WTC11 (cell line): ENCODE results near the gene RPTN. TPM values are rescaled to one million over a fixed set of nuclear protein-coding genes. Genes with fewer than 3 reads are reported as not detected.
A peak's percentile ranks its signal among the peaks of the same experiment; 100 is the strongest.

Experiments used
- CBFB ChIP-seq: sonication (generic); formaldehyde crosslinking; IDR thresholded peaks from 2 replicates; pipeline ENCODE4 v1.8.1; 2022; ENCODE audit warnings: mild to moderate bottlenecking, low read depth, missing genetic modification reagents
- ELF4 ChIP-seq: sonication (generic); formaldehyde crosslinking; IDR thresholded peaks from 2 replicates; pipeline ENCODE4 v1.8.1; 2022; ENCODE audit warnings: low read depth, mild to moderate bottlenecking, moderate library complexity, missing genetic modification reagents
- ESRRA ChIP-seq: sonication (generic); formaldehyde crosslinking; IDR thresholded peaks from 2 replicates; pipeline ENCODE4 v1.8.1; 2022; ENCODE audit warnings: mild to moderate bottlenecking, missing genetic modification reagents, borderline replicate concordance
- ETV6 ChIP-seq: sonication (generic); formaldehyde crosslinking; IDR thresholded peaks from 2 replicates; pipeline ENCODE4 v1.8.1; 2022; ENCODE audit warnings: mild to moderate bottlenecking, missing genetic modification reagents
- IRF2 ChIP-seq: sonication (generic); formaldehyde crosslinking; IDR thresholded peaks from 2 replicates; pipeline ENCODE4 v1.8.0; 2022; ENCODE audit warnings: low read depth, missing genetic modification reagents, borderline replicate concordance
- MYBL2 ChIP-seq: sonication (generic); formaldehyde crosslinking; IDR thresholded peaks from 2 replicates; pipeline ENCODE4 v1.8.1; 2023; ENCODE audit warnings: mild to moderate bottlenecking, moderate library complexity, missing genetic modification reagents
- NFATC4 ChIP-seq: fragments of 250-450 bp; sonication (Bioruptor Pico); IDR thresholded peaks from 2 replicates; pipeline ENCODE4 v1.9.0; 2021; ENCODE audit warnings: mild to moderate bottlenecking
- RELA ChIP-seq: sonication (generic); formaldehyde crosslinking; IDR thresholded peaks from 2 replicates; pipeline ENCODE4 v1.8.1; 2022; ENCODE audit warnings: missing genetic modification reagents, mild to moderate bottlenecking, borderline replicate concordance
- SP1 ChIP-seq: sonication (generic); formaldehyde crosslinking; conservative IDR thresholded peaks from 2 replicates; pipeline ENCODE4 v1.8.1; 2022; ENCODE audit warnings: missing genetic modification reagents
- ZNF121 ChIP-seq: sonication (generic); formaldehyde crosslinking; IDR thresholded peaks from 2 replicates; pipeline ENCODE4 v1.8.0; 2023; ENCODE audit warnings: missing genetic modification reagents
- ZNF423 ChIP-seq: fragments of 250-450 bp; sonication (Bioruptor Pico); IDR thresholded peaks from 2 replicates; pipeline ENCODE4 v2.1.2; 2022; ENCODE audit warnings: mild to moderate bottlenecking, moderate library complexity
- total RNA-seq: library from RNA; stranded (reverse); gene quantifications from 3 replicates; pipeline ENCODE4 v1.2.3, GENCODE V29; 2021
- TF ChIP-seq, protein P1 (sequence below): fragments of 250-450 bp; sonication (Bioruptor Pico); IDR thresholded peaks from 2 replicates; pipeline ENCODE4 v1.9.0; 2021; ENCODE audit warnings: mild to moderate bottlenecking
- TF ChIP-seq, protein P2 (sequence below): sonication (generic); formaldehyde crosslinking; IDR thresholded peaks from 2 replicates; pipeline ENCODE4 v1.8.1; 2022; ENCODE audit warnings: mild to moderate bottlenecking, missing genetic modification reagents, moderate library complexity, borderline replicate concordance
- TF ChIP-seq, protein P3 (sequence below): sonication (generic); formaldehyde crosslinking; IDR thresholded peaks from 2 replicates; pipeline ENCODE4 v1.8.0; 2023; ENCODE audit warnings: missing genetic modification reagents
- TF ChIP-seq, protein P4 (sequence below): sonication (generic); formaldehyde crosslinking; IDR thresholded peaks from 2 replicates; pipeline ENCODE4 v1.8.0; 2022; ENCODE audit warnings: missing genetic modification reagents
- TF ChIP-seq, protein P5 (sequence below): sonication (generic); formaldehyde crosslinking; IDR thresholded peaks from 2 replicates; pipeline ENCODE4 v1.8.1; 2023; ENCODE audit warnings: mild to moderate bottlenecking, missing genetic modification reagents, borderline replicate concordance
- TF ChIP-seq, protein P6 (sequence below): fragments of 250-450 bp; sonication (Bioruptor Pico); IDR thresholded peaks from 2 replicates; pipeline ENCODE4 v1.8.0; 2021; ENCODE audit warnings: mild to moderate bottlenecking
- TF ChIP-seq, protein P7 (sequence below): sonication (generic); formaldehyde crosslinking; IDR thresholded peaks from 2 replicates; pipeline ENCODE4 v1.8.0; 2023; ENCODE audit warnings: mild to moderate bottlenecking, missing genetic modification reagents
- TF ChIP-seq, protein P8 (sequence below): fragments of 250-450 bp; sonication (Bioruptor Pico); IDR thresholded peaks from 2 replicates; pipeline ENCODE4 v2.1.2; 2022; ENCODE audit warnings: mild to moderate bottlenecking, moderate library complexity
- TF ChIP-seq, protein P9 (sequence below): fragments of 250-450 bp; sonication (Bioruptor Pico); IDR thresholded peaks from 2 replicates; pipeline ENCODE4 v1.9.0; 2021; ENCODE audit warnings: moderate library complexity, mild to moderate bottlenecking, inconsistent platforms, borderline replicate concordance

Gene RPTN
- total RNA-seq, 1 experiment from 2014 or later, result not detected

DNA sequence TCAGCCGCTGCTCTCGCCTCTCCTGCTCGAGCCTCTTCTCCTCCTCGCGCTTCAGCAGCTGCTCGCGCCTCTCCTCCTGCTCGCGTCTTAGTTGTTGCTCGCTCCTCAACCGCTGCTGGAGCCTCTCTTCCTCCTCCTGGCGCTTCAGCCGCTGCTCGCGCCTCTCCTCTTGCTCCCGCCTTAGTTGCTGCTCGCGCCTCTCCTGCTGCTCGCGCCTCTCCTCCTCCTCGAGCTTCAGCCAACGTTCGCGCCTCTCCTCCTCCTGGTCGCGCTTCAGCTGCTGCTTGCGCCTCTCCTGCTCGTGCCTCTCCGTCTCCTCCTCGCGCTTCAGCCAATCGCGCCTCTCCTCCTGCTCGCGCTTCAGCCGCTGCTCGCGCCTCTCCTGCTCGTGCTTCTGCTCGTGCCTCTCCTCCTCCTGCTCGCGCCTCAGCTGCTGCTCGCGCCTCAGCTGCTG lies 47.5 kb downstream of the RPTN start (continued):
- TF ChIP-seq, protein P1, sequence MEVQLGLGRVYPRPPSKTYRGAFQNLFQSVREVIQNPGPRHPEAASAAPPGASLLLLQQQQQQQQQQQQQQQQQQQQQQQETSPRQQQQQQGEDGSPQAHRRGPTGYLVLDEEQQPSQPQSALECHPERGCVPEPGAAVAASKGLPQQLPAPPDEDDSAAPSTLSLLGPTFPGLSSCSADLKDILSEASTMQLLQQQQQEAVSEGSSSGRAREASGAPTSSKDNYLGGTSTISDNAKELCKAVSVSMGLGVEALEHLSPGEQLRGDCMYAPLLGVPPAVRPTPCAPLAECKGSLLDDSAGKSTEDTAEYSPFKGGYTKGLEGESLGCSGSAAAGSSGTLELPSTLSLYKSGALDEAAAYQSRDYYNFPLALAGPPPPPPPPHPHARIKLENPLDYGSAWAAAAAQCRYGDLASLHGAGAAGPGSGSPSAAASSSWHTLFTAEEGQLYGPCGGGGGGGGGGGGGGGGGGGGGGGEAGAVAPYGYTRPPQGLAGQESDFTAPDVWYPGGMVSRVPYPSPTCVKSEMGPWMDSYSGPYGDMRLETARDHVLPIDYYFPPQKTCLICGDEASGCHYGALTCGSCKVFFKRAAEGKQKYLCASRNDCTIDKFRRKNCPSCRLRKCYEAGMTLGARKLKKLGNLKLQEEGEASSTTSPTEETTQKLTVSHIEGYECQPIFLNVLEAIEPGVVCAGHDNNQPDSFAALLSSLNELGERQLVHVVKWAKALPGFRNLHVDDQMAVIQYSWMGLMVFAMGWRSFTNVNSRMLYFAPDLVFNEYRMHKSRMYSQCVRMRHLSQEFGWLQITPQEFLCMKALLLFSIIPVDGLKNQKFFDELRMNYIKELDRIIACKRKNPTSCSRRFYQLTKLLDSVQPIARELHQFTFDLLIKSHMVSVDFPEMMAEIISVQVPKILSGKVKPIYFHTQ (CRISPR knock-in tag), result no peak
- TF ChIP-seq ZNF423 (CRISPR knock-in tag), result no peak
- TF ChIP-seq ELF4 (CRISPR knock-in tag), result peak; percentile 88; the same call in 1 of the 2 replicates
- TF ChIP-seq, protein P2, sequence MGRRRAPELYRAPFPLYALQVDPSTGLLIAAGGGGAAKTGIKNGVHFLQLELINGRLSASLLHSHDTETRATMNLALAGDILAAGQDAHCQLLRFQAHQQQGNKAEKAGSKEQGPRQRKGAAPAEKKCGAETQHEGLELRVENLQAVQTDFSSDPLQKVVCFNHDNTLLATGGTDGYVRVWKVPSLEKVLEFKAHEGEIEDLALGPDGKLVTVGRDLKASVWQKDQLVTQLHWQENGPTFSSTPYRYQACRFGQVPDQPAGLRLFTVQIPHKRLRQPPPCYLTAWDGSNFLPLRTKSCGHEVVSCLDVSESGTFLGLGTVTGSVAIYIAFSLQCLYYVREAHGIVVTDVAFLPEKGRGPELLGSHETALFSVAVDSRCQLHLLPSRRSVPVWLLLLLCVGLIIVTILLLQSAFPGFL (CRISPR knock-in tag), result no peak; the same call in 1 of the 2 replicates
- TF ChIP-seq NFATC4 (CRISPR knock-in tag), result no peak
- TF ChIP-seq CBFB (CRISPR knock-in tag), result no peak
- TF ChIP-seq, protein P3, sequence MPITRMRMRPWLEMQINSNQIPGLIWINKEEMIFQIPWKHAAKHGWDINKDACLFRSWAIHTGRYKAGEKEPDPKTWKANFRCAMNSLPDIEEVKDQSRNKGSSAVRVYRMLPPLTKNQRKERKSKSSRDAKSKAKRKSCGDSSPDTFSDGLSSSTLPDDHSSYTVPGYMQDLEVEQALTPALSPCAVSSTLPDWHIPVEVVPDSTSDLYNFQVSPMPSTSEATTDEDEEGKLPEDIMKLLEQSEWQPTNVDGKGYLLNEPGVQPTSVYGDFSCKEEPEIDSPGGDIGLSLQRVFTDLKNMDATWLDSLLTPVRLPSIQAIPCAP (CRISPR knock-in tag), result peak; percentile 92
- peak; percentile 44; the same call in 1 of the 2 replicates for TF ChIP-seq ZNF121 (CRISPR knock-in tag)
- peak; percentile 96 for TF ChIP-seq ETV6 (CRISPR knock-in tag)
- TF ChIP-seq, protein P4, sequence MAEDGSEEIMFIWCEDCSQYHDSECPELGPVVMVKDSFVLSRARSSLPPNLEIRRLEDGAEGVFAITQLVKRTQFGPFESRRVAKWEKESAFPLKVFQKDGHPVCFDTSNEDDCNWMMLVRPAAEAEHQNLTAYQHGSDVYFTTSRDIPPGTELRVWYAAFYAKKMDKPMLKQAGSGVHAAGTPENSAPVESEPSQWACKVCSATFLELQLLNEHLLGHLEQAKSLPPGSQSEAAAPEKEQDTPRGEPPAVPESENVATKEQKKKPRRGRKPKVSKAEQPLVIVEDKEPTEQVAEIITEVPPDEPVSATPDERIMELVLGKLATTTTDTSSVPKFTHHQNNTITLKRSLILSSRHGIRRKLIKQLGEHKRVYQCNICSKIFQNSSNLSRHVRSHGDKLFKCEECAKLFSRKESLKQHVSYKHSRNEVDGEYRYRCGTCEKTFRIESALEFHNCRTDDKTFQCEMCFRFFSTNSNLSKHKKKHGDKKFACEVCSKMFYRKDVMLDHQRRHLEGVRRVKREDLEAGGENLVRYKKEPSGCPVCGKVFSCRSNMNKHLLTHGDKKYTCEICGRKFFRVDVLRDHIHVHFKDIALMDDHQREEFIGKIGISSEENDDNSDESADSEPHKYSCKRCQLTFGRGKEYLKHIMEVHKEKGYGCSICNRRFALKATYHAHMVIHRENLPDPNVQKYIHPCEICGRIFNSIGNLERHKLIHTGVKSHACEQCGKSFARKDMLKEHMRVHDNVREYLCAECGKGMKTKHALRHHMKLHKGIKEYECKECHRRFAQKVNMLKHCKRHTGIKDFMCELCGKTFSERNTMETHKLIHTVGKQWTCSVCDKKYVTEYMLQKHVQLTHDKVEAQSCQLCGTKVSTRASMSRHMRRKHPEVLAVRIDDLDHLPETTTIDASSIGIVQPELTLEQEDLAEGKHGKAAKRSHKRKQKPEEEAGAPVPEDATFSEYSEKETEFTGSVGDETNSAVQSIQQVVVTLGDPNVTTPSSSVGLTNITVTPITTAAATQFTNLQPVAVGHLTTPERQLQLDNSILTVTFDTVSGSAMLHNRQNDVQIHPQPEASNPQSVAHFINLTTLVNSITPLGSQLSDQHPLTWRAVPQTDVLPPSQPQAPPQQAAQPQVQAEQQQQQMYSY, result peak; percentile 48; the same call in 1 of the 2 replicates
- TF ChIP-seq, protein P5, sequence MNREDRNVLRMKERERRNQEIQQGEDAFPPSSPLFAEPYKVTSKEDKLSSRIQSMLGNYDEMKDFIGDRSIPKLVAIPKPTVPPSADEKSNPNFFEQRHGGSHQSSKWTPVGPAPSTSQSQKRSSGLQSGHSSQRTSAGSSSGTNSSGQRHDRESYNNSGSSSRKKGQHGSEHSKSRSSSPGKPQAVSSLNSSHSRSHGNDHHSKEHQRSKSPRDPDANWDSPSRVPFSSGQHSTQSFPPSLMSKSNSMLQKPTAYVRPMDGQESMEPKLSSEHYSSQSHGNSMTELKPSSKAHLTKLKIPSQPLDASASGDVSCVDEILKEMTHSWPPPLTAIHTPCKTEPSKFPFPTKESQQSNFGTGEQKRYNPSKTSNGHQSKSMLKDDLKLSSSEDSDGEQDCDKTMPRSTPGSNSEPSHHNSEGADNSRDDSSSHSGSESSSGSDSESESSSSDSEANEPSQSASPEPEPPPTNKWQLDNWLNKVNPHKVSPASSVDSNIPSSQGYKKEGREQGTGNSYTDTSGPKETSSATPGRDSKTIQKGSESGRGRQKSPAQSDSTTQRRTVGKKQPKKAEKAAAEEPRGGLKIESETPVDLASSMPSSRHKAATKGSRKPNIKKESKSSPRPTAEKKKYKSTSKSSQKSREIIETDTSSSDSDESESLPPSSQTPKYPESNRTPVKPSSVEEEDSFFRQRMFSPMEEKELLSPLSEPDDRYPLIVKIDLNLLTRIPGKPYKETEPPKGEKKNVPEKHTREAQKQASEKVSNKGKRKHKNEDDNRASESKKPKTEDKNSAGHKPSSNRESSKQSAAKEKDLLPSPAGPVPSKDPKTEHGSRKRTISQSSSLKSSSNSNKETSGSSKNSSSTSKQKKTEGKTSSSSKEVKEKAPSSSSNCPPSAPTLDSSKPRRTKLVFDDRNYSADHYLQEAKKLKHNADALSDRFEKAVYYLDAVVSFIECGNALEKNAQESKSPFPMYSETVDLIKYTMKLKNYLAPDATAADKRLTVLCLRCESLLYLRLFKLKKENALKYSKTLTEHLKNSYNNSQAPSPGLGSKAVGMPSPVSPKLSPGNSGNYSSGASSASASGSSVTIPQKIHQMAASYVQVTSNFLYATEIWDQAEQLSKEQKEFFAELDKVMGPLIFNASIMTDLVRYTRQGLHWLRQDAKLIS (CRISPR knock-in tag), result no peak
- TF ChIP-seq, protein P6, sequence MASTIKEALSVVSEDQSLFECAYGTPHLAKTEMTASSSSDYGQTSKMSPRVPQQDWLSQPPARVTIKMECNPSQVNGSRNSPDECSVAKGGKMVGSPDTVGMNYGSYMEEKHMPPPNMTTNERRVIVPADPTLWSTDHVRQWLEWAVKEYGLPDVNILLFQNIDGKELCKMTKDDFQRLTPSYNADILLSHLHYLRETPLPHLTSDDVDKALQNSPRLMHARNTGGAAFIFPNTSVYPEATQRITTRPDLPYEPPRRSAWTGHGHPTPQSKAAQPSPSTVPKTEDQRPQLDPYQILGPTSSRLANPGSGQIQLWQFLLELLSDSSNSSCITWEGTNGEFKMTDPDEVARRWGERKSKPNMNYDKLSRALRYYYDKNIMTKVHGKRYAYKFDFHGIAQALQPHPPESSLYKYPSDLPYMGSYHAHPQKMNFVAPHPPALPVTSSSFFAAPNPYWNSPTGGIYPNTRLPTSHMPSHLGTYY (CRISPR knock-in tag), result no peak
- TF ChIP-seq, protein P7, sequence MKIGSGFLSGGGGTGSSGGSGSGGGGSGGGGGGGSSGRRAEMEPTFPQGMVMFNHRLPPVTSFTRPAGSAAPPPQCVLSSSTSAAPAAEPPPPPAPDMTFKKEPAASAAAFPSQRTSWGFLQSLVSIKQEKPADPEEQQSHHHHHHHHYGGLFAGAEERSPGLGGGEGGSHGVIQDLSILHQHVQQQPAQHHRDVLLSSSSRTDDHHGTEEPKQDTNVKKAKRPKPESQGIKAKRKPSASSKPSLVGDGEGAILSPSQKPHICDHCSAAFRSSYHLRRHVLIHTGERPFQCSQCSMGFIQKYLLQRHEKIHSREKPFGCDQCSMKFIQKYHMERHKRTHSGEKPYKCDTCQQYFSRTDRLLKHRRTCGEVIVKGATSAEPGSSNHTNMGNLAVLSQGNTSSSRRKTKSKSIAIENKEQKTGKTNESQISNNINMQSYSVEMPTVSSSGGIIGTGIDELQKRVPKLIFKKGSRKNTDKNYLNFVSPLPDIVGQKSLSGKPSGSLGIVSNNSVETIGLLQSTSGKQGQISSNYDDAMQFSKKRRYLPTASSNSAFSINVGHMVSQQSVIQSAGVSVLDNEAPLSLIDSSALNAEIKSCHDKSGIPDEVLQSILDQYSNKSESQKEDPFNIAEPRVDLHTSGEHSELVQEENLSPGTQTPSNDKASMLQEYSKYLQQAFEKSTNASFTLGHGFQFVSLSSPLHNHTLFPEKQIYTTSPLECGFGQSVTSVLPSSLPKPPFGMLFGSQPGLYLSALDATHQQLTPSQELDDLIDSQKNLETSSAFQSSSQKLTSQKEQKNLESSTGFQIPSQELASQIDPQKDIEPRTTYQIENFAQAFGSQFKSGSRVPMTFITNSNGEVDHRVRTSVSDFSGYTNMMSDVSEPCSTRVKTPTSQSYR (CRISPR knock-in tag), result peak; percentile 96
- TF ChIP-seq, protein P8, sequence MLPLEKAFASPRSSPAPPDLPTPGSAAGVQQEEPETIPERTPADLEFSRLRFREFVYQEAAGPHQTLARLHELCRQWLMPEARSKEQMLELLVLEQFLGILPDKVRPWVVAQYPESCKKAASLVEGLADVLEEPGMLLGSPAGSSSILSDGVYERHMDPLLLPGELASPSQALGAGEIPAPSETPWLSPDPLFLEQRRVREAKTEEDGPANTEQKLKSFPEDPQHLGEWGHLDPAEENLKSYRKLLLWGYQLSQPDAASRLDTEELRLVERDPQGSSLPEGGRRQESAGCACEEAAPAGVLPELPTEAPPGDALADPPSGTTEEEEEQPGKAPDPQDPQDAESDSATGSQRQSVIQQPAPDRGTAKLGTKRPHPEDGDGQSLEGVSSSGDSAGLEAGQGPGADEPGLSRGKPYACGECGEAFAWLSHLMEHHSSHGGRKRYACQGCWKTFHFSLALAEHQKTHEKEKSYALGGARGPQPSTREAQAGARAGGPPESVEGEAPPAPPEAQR (CRISPR knock-in tag), result no peak
- TF ChIP-seq IRF2 (CRISPR knock-in tag), result peak; percentile 74; the same call in 1 of the 2 replicates
- peak; percentile 97 for TF ChIP-seq MYBL2 (CRISPR knock-in tag)
- peak; percentile 95 for TF ChIP-seq RELA (CRISPR knock-in tag)
- TF ChIP-seq SP1, result peak; percentile 63; the same call in 1 of the 2 replicates
- TF ChIP-seq ESRRA (CRISPR knock-in tag), result peak; percentile 95
- TF ChIP-seq, protein P9, sequence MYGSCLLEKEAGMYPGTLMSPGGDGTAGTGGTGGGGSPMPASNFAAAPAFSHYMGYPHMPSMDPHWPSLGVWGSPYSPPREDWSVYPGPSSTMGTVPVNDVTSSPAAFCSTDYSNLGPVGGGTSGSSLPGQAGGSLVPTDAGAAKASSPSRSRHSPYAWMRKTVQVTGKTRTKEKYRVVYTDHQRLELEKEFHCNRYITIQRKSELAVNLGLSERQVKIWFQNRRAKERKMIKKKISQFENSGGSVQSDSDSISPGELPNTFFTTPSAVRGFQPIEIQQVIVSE (CRISPR knock-in tag), result no peak
